ENCODE measurements around the gene BRPF3.
A peak's percentile ranks its signal among the peaks of the same experiment; 100 is the strongest.

BRPF3 gene

DNA sequence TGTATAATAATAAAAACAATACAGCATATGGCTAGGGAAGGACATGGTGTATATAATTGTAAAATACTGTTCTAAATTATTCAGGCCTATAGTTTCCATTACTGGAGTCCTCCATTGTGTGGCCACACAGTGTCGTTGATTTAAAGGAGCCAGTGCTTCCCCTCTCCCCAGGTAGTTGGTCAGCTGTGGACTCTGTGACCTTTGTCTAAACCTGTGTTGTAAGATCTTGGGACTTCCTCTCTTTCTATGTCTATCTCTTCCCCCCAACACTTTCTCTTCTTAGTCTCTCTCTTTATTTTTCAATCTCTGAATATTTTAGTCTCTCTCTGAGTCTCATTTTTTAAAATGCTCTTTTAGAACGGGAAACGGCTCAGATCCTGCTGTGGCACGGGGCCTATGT is 35.6 kb downstream of the BRPF3 start:
- no peak for DNase-seq (ENCODE audit: low spot score)

DNA sequence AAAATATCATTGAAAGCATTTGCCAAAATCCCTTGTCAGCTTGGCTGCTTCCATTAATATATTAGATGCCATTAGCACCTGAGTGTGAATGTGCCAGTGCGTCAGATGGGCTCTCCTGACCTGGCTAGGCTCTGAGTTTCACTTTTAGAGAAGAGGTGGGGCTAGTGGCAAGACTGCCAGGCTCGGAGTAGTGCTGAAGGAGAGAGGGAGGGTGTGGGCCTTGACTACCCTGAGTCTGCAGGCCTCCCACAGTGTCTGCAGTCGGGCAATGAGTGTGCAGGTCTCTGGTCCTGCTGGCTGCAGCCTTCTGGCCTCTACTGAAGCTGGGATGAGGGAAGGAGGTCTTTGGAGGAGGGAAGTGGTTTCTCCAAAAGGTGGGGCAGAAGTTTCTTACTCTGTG is 38.8 kb downstream of the BRPF3 start:
- no peak for DNase-seq (ENCODE audit: low spot score)

DNA sequence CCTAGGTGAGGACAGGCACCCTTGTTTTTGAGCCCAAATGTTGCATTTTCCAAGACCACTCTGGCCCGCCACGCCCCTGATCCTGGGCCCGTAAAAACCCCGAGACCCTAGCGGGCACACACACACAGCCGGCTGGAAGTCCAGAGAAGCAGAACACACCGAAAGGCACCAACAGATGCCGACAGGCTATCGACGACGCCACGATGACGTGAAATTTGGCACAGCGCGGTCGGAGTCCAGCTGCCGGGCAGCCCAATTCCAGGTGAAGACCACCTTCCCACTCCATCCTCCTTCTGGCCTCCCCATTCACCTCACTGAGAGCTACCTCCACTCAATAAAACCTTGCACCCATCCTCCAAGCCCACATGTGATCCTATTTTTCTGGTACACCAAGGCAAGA is 39.3 kb downstream of the BRPF3 start:
- no peak for DNase-seq (ENCODE audit: low spot score)

DNA sequence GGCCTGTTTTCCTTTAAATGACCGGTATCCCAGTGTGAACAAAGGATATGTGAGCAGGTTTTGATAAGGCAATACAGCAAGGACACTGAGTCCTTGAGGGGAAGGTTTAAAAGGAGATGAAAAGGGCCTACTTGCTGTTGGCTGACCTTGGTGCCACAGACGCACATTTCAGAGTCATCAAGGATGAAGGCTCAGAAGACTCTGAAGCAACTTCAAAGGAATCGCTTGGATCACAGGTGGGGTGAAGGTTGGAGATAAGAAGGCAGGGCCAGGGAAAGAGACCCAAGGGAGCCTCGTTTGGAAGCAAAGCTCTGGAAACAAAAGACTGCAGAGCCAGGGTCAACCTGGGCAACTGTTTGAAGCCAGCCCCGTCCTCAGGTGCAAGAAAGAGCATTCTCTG is 43.2 kb downstream of the BRPF3 start:
- no peak for DNase-seq (ENCODE audit: low spot score)

DNA sequence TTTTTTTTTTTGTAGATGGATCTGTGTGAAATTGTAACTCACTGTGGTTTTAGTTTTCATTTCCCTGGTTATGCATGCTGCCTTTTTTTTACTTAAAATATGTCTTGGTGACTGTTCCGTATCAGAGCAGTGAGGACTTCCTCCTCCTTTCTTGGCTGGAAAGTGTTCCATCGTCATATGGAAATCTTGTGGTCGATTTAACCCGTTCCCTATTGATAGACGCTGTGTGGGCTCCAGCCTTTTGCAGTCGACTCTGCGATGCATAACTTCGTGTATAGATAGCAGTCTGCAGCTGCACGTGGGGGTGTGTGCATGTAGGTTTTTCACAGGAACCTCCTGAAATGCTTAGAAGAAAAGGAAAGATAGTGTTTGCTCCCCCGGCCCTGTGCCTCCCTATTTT is 45.2 kb downstream of the BRPF3 start:
- no peak for DNase-seq (ENCODE audit: low spot score)

DNA sequence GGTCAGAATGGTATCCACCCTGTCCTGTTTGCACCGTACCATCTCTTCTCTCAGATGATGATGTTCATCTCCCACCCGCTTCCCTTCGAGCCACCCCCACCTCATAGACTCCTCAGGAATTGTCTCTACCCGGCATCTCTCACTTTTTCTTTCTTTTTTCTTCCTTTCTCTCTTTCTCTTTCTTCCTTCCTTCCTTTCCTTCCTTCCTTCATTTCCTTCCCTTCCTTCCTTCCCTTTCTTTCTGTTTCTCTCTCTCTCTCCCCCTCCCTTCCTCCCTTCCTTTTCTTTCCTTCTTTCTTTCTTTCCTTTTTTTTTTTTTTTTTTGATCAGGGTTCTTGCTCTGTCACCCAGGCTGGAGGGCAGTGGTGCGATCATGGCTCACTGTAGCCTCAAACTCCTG is 45.6 kb downstream of the BRPF3 start:
- no peak for DNase-seq (ENCODE audit: low spot score)

DNA sequence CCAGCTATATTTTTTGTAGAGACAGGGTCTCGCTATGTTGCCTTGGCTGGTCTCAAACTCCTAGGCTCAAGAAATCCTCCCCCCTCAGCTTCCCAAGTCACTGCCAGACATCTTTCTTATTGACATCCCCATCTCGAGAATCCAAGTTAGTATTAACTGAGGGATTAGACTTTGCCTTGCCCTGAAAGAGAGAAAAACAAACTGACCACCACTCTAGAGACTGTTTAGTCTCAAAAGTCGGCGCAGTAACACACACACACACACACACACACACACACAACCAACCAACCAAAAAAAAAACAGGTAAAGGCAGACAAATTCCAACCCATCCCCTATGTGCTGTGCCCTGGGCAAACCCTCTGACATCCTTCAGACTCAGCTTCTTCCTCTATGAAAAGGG is 46.1 kb downstream of the BRPF3 start:
- no peak for DNase-seq (ENCODE audit: low spot score)

DNA sequence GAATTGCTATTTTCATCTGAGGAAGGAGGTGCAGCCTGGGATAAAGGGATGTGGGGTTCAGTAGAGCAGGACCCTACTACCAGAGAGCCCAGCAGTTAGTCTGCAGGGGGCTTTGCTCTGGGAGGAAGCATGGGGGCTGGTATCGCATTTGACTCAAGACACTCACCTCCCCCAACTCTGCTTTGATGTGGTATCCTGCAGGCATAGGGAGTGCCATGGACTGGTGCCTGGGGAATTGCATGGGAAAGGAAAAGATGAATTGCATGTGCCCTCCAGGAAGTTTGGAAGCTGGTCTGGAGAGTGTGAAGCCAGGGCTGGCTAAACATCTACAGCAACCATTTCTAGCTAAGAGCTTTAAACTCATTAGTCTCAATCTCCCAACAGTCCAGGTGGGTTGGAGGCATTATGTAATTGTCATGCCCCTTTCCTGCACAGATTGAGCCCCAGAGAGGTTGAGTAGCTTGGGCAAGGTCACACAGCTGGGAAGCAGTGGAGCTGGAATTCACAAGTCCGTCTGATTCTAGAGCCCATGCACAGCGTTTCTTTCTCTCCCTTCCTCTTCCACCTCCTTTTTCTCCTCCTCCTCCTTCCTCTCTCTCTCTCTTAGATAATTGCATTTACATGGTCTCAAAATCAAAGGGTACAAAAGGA is 47.1 kb downstream of the BRPF3 start:
- DNase-seq (ENCODE audit: low spot score) = peak; percentile 27

DNA sequence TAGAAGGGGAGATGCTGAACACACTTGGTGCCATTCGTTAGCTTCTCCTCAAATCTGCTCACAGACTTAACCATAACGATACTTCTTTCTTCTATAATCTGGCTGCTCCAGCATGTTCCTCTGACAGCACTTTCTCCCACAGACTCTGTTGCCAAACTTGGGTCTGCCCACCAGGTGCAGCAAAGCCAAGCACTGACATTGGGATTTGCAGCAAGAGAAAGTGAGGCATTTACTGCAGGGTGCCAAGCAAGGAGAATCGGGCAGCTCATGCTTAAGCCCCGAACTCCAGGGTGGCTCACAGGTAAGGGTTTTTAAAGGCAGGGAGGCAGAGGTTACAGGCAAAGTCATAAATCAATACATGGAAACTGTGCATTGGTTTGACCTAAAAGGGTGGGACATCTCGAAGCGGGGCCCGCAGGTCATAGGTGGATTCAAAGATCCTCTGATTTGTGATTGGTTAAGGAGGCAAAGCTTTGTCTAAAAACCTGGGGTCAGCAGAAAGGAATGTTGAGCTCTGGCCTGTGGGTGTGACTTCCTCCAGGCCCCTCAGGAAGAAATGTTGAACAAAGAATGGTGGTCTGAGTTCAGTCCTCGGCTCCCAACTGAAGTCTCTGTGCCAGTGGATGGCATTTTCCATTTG is 48.2 kb downstream of the BRPF3 start:
- DNase-seq (ENCODE audit: low spot score) = no peak

DNA sequence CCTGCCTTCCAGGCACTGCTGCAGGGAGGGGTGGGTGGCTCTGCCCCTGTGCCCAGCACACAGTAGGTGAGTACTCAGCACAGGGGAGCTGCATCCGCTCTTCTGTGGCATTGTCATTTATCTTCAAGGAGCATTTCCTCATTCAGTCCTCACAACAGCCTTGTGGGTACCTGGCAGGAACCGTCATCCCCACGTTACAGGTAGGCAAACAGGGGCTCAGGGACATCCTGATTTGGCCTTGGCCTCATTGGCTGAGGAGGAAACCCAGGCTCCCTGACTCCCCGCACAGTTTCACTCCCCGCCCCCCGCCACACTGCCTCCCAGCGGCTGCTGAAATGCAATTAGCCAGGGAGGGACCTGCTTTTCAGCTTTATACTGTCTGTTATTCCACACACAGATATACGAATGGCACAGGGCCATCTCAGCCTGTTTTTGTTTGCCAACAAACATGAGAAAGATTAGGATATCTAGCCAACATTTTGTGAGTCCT is 49.1 kb downstream of the BRPF3 start:
- DNase-seq (ENCODE audit: low spot score) = no peak

DNA sequence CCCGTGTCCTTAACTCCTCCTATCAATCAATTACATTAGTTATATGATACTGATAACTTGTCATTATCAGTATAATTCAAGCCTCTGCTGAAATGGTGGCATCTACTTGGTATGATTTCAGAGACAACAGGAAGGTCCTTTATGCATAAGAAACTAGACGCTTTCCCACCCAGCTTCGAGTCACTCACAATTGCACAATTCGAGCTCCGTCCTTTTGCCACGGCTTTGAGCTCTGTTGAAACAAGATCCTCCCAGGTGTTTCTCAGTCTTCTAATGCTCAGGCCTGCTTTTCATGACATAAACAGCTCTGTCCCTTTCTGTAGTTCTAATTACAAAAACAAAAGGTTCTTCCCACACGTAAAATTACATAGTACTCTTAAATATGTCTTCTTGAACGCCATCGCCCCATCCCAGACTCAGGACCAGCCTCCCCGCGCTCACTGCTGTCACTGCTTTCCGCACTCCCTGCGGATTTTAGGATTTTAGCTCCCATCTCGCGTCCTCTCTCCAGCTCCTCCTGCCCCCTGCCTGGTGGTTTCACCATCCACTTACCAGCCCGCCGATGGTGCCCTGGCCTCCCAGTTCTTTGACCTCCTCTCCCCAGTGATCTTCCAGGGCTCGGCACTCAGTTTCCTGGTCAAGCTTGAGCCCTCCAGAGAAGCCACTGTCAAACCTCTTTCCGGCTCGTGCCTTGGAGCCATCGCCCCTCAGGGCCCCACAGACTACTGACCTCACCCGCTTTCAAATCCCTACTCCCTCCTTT is 50.1 kb downstream of the BRPF3 start:
- DNase-seq (ENCODE audit: low spot score) = no peak

DNA sequence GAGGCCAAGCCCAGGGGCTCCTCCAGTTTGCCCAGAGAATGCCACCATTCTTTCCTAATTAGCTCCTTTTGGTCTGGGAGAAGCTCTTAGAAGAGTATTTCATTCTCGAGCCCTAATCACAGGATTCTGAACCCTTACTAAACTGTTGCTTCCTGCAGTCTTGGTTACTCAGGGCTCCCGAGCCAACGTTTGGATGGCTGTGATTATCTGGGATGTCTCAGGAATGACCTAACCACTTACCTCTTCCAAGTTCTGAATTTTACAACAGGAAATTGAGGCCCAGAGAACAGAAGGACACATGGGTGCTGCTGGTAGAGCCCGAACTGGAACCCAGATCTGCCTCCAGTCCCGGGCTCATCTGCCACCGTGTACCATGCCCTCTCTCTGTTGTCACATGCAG is 51.1 kb downstream of the BRPF3 start:
- DNase-seq (ENCODE audit: low spot score) = no peak

DNA sequence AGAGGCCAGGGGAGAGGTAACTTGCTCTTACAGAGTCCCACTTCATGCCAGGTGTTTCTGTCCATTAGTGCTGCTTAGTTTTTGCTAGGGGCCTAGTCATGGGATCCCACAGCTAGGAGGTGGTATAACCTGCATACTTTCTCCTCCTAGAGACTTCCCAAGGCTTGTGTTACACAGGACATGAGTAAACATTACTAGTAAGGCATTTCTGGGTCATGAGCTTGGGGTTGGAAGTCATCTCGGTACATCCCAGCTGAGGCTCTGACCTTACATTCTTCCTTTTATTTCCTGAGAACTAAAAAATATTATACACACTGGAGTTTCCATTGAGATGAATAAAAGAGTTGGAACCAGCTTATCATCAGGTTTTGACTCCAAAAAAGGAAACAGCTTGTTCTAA is 52.4 kb downstream of the BRPF3 start:
- DNase-seq (ENCODE audit: low spot score) = no peak

DNA sequence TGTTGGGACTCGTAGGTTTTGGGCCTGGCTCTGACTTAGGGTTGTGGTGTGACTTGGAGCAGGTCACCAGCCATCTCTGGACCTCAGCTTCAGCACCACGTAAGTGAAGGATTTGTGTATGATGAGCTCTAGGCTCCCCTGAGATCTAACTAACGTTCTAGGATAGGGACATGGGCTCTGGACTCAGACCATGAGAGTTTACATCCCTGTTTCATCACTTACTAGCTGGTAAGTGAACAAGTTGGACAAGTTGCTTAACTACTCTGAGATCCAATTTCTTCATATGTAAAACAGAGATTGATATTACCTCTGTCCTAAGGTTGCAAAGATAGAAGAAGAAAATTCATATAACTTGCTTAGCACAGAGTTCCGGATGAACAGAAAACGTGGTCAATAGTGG is 53.0 kb downstream of the BRPF3 start:
- DNase-seq (ENCODE audit: low spot score) = no peak

DNA sequence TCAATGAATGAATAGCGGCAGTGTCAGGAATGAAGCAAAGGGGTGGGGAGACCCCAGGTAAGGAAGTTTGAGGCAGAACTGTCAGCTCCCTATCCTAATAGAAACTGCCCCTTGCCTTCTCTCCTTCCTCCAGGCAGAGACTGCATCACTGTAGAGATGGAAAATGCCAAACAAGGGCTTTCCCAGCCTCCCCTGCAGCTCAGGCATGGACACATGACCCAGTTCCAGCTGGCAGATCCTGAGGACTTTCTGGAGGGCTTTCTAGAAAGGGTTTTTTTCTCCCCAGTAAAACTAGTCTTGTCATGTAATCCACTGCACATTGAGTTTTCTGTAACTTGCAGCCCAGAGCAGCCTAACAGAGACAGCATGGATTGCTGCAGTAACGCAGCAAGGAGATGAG is 55.5 kb downstream of the BRPF3 start:
- no peak for DNase-seq (ENCODE audit: low spot score)

DNA sequence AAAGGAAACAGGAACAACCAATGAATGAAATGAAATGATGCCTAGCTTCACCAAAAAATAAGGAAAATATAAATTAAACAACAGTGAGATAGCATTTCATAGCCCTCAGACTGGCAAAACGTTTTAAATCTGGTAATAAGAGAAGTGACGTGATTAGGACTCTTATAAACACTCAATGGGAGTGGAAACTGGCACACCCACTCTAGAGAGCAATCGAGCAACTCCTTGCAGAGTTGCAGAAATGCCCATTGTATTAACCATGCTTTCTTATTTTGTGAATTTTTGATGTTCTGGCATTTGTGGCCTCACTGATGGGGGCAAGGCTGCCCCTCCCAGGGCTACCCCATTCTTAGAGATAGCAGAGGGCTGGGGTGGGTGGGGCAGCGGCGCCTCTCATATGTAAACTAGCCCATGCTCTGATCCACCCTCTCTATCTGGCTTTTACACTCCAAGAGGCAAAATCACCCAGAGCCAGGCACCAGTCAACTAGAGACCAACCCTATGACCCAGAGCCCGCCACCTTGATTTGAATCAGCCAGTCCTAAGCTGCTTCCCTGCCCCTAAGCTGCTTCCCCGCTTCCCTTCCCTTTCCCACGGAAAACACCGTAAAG is 67.0 kb downstream of the BRPF3 start:
- DNase-seq (ENCODE audit: low spot score) = no peak

DNA sequence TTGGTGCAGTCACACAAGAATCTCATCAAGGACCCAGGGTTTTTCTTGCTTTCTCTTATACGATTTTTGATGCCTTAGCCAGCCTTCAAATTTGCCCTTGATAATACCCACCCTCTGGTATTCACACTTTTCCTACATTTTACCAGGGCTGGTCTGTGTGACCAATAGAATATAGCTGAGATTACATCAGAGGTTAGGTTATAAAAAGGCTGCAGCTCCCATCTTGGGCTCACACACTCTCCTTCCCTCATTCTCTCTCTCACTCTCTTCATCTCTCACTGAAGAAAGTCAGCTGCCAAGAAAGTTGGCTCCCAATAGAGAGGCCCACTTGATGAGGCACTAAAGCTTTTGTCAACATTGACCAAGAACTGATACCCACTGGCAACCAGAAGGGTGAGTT is 69.2 kb downstream of the BRPF3 start:
- no peak for DNase-seq (ENCODE audit: low spot score)

DNA sequence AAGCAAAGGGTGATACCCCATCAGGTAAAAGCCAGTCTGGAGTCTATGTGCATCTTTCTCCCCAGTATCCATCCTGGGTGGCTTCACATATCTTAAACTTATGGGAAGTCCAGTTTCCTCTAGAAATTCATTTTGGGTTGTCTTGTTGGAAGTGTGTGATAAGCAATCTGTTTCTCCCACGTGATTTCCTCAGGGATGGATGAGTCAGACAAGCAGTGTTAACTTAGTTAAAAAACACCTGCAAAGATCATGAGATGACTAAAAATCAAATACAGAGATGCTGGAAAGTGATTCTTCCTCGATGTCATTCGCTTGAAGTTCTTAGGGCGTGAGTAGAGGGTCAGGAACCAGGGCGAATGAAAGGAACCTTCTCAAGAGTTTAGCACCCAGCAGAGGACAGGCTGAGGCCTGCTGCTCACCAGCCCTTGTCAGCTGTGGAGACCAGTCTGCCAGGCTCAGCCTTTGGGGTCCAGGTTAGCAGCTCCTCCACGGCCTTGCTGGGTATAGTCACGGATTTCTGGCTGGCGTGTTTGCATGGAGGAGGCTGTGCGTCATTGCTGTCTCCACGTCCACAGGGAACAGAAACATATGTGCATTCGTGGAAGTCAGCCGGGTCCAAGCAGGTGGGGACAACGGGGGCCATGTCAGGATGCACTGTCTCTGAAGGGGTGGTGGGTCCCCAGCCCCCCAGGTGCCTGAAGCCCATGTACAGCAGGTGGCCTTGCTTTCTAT is 70.5 kb downstream of the BRPF3 start:
- DNase-seq (ENCODE audit: low spot score) = no peak

DNA sequence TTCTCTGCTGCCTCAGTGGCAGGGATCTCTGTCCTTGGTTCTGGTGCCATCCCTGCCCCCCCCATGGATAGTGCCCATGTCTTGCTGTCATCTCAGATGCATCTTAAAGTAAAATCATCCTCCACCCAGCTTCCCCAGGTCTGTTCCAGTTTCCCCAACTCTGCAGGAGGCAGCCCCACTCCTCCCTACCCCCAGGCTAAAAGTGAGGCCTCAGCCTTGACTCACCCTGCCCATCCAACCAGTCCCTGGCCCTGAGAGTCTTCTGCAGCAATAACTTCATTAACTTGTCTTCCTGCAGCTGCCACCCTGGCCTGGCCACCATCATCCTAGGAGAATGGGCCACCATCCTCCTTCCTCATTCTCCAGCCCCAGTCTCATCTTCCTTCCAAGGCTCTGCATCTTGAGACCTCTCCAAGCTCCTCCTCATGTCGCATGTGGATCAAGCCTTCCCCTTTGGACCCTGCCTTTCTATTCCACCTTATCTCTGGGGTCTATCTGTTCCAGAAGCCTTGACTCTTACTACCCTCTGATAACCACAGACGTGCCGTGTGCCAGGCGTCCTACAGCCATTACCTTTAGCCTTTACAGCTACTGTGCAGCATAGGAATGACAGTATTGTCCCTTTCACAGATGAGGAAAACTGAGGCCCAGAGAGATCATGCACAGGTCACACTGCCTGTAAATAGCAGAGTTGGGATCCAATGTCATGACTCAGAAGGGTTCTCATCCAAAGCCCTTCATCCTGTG is 71.4 kb downstream of the BRPF3 start:
- no peak for DNase-seq (ENCODE audit: low spot score)

DNA sequence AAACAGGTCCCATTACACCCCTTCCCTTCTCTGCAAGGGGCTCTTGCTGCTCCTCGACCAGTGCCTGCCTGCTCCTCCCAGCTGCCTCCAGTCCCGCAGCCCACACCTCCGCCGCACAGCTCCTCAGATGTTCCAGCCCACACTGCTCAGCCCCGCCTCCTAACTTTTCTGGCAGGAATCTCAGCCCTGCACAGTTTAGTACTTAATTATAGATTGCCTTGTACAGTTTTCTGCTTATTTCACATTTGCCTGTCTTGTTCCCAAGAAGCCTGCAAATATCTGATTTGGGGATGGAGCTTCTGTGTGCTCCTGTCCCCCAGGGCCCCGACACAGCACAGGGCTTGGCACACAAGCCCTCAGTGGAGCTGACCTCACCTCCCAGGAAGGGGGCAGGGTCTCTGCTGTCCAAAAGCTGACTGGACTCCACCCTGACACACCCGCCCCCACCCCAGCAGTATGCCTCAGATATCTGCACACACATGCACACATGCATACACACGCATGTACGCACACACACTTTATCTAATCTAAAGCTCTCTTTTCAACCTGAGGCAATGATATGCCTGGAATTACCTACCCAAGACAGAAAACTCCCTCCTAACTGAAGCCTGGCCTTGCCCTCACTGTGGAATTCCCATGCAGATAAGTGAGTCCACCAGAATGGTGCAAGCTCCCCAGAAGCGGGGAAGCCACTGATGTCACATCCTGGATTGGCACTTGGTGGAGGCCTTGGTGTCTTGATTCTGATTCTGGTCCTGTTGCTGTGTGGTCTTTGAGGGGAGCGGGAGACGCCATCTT is 72.1 kb downstream of the BRPF3 start:
- DNase-seq (ENCODE audit: low spot score) = no peak
